OCI-M2 (cell line): ENCODE results near the gene PTPRE.

ENCODE experiments used
- DNase-seq: peaks from one replicate; lab custom pipeline; 2025; ENCODE audit not compliant: unreplicated experiment; lab: John Stamatoyannopoulos, UW

PTPRE gene

DNA sequence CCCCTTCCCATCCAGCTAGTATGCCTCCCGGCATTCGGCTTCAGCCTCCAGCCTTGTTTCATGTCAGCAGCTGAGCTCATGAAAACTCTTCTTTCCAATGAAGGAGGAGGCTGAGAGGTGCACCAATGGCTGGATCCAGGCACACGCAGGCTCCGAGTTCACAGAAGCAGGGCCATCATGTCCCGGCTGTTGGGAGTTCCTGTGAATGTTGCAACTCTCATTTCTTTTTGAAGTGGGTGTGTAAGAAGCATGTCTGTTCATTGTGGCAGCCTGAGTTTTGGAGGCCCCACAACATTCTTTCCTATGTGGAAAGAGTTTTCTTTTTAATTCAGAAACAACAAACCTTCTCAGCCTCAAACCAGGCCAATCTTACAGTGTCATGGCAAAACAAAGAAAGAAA is 89.7 kb downstream of the PTPRE start:
- no peak for DNase-seq

DNA sequence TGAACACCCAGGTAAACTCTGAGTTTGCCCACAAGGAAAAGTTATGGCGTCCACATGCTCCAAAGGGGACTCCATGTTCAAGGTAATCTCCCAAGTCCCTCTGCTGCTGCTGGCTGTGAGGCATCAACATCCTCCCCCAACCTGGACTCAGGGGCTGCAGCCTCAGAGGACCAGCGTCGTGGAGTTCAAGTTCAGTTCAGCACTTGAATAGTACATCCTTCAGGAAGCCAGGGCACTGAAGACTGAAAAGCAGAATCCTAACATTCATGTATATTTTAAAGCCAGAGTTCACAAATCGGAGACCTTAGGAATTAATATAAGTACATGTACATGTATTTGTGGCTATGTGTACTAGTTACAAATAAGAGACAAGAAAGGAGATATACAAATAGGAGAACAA is 90.4 kb downstream of the PTPRE start:
- DNase-seq = no peak

DNA sequence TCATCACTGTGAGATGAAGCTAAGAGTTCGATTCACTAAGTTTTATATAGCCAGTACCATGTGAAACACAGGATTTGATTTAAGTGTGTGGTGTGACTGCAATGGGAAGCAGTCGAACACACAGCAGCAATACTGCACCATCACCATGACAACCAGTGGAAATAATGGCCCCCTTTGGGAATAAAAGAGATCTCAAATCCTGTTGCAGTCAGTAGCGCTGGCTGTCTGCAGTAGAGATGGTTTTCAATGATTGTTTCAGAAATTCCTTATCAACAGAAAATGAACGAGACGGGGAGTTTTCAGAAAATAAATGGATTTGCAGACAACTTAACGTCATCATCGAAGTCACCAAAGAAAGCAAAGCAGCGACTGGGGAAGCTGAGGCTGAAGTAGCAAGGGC is 91.0 kb downstream of the PTPRE start:
- DNase-seq = no peak

DNA sequence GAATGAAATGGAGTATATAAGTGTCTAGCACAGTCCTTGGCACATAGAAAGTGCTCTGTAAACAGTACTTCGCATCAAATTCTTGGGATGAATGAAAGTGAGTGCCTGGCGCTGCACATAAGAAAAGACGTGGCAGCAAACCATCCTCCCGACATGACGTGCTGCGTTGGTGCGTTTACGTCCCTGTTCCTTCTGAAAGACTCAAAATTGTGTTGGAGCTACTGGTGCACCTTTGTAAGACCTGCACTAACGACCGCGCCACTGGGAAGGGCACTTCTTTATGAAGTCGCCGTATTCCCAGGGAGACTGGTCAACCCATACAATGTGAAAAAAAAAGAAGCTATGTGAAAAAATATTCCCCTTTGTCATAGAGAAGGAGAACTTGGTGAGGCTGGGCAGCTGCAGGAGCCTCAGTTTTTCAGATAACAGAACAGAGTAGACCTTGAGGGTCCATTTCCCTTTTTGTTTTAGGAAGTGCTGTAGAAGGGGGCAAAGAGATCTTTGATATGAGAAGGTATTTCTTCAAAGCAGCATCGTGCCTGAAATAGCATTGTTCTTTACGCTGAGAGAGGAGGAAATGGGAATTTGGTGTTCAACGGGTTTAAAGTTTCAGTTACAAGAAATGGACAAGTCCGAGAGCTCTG is 91.7 kb downstream of the PTPRE start:
- no peak for DNase-seq

DNA sequence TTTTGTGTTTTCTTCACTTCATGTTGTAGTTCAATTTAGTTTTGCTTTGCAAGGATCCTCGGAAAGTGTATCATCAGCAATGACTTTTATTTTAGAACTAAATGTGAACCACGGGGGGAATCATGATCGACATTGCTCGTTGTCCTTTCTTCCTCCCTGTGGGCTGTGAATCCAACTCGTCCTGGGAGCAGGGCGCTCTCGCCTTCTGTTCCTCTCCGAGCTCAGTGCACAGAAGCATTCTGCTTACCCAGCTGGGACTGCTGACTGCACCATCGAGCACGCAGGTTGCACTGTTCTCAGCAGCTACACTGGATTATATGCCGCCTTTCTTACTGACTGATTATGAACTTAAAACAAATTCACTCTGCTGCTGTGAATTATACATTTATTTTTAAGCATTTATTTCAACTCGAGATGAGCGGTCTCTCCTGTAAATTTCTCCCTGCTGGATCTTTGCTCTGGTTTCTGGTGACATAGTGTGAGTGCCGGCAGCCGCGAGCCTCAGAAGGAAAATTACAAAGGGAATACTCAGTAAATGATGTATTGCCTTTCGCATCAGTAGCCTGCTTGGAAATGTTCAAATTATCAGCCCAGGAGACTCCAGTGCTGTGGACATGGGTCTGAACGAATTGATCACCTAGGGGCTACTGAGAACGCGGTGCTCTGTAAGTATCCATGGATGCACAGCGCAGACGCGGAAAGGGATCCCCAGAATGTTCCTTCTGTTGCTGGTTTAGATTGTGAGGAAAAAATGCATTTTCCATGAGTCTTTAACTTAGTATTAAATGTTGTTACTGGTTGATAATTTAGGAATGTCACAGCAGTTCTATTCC is 92.6 kb downstream of the PTPRE start:
- DNase-seq = no peak

DNA sequence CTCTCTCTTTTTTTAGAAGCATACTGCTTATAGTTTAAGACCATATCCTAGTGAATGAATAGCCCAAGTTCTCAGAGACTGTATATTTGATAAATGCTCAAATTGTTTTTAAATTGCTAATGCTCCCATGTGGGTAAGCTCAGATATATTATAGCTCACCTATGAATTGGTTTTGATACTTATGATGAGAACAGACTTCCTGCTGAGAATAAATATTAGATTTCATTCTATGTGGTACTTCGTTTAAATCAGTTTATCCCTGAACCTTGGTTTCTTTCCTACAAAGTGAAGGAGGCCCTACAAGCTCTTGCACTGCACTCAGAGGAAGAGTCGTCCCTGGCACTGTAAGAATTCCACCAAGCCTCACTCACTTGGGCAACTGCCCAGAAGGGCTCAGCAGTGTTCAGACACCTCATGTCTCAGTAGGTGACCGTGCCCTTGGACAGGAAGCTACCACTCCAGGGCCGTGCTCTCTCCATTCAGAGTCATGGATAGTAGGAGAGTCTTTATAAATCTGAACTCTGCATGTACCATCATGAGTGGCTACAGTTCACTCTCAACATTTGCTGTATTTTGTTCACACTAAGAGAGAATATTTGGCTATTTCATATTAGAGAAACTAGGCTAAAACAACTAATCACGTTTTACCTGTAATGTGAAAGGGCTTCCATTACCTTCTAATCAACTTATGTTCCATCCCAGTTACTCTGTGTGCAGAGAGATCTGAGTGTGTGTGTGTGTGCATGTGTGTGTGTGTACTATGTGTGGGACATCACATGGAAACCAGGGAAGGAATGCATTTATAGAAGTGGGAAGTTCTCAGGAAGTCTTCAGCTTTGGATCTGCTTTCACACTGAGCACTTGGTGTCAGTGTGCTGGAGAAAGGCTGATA is 93.8 kb downstream of the PTPRE start:
- no peak for DNase-seq

DNA sequence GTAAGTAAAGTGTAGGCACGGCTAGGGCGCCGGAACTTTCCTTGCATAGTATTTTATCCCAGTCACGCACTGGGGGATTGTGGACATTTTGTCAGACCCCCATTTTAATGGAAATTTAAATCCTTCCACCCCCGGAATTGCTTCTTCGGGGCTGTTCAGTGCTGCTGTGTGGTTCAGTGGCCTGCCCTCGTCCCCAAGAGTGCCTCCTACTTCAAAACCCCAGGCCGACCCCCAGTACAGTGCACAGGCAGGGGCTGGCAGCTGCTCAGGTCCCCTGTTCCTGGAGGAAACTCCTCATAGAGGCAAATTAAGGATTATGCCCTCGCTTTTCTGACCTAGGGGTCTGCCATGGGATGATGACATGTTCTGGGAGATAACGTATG is 94.5 kb downstream of the PTPRE start:
- DNase-seq = no peak

DNA sequence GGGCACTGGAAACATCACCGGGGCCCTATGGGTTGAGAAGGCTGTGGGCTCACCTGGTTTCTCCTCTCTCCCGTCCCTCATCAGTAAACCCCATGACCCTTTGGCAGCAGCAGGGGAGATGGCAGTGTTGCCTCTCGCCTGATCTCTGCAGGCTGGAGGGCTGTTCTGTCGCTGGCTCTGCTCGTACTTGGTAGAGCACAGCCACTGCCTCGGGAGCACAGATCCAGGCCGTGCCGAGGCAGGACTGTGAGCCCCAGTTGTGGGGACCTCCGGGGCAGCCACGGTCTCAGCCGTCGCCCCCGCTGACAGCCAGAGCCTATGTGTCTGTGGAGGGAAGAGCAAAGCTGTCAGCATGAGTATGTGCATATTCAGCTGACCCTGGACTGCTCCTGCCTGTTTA is 94.9 kb downstream of the PTPRE start:
- DNase-seq = no peak

DNA sequence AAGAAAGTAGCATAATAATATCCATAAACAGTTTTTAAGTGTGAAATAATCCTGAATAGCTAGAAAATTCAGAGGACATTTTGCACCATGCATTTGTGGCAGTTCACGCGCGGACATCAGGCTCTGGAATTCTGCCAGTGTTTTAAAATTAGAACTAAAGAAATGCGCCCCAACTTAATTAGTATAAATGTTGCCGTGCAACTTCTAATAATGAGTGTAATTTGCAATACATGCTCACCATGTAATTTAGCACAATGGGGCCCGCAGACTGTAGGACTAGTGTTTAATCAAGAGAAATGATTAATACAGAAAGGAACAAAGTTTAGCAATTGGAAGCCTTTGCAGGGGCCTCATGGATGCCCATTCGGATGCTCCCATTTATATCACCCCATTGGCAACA is 96.6 kb downstream of the PTPRE start:
- no peak for DNase-seq

DNA sequence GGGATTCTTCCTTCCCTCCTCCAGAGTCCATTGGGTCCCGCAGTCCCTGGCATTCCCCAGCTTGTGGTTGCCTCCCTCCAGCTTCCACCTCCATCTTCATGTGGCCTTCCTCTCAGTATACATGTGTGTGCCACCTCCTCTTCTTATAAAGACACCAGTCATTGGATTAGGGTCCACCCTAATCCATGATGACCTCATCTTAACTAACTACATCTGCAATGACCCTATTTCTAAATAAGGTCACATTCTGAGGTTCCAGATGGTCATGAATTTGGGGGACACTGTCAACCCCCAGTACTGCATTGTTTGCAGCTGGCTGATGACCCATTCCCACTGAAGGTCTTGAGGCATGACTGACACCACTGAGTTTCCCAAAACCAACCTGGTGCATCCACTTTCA is 99.0 kb downstream of the PTPRE start:
- no peak for DNase-seq

DNA sequence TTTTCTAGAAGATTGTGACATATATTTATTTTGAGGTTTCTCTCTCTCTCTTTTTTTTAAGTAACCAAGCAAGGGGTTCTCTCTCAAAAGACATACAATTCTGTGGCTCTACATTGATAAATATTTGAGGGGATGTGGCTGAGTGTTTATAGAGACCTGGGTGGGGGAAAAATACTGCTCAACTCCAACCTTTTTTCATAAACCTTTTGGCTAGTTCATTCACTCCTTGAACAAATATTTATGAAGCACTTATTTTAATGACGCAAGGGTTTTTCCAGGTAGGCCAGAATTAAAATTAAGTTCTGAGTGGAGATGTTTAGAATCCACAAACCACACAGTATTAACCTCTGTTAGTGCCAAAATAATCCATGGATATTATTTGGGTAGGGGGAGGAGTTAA is 100.2 kb downstream of the PTPRE start:
- DNase-seq = no peak

DNA sequence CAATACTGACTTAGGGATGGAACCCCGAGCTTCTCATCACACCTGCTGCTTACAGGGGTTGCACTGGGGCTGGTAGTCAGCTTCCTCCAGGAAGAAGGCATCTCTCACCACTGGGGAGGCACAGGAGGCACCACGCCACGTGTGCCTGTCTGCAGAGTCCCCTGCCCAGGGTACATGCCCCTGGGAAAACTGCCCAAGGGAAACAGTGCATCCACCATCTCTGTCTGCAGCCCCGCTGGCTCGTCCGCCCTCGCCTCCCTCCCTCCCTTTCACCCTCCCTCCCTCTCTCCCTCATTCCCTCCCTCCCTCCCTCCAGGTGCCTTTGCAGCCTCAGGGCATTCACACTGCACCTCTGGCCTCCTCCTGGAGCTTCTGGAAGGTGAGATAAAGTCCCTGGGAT is 101.1 kb downstream of the PTPRE start:
- DNase-seq = no peak

DNA sequence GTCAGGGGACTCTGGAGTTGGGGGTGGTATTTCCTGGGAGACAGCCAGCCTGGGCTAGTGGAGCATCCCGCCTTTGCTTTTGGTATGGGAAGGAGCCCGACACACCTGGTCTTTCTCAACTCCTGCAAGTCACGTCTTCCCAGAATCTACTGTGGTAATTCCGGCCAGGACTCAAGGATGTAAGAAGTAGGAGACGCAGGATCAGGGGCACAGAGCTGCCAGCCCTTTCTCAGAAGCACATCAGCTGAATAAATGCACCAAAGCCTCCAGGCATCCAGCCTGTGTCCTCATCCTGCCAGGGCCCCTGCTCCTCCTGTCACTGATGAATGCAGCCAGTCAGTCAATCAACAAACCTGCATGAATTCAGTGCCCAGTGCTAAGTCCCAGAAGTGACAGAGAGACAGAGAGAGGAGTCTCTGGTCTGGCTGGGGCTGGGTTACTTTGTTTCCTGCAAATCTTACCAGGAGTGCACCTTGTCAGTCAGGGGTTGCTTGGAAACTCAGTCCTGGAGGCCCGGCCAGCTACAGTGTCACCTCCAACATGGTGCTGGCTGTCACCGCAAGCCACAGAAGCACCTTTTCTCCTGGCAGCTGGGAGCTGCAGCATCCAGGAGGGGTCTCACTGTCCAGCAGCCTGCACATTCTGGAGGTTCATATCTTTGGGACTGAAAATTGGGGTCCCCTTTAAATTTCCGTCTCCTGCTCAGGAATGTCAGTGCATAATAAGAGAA is 101.8 kb downstream of the PTPRE start:
- no peak for DNase-seq

DNA sequence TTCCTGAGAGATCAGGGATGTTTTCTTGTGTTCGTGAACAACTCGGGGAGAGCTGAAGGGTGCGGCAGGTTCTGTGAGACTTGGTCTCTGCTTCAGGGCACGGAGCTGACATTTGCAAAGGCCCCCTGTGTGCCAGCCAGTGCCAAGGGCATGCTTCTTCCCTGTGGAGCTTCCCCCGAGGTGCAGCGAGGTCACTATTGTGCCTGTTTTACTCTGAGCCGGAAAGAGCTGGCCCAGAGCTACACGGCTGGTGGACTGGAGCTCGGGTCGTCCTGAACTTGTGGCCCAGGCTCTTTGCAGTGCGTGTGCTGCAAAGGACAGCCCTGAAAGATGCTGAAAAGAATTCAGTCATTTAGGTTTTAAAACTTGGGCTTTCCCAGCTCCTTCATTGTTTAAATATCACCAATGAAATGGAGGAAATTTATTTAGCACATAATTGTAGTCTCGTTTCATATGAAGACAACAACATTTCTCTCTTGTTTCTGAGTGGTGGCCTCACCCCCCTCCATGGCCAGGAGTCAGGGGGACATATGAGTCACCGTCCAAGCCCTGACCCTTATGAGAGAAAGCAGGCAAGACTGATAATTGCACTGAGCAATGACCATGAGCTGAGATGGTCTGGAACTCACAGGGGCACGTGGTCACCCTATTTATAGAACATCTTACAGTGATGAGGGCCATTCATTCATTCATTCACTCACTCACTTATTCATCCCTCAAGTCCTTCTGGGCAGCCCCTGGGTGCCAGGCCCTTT is 102.6 kb downstream of the PTPRE start:
- DNase-seq = no peak

DNA sequence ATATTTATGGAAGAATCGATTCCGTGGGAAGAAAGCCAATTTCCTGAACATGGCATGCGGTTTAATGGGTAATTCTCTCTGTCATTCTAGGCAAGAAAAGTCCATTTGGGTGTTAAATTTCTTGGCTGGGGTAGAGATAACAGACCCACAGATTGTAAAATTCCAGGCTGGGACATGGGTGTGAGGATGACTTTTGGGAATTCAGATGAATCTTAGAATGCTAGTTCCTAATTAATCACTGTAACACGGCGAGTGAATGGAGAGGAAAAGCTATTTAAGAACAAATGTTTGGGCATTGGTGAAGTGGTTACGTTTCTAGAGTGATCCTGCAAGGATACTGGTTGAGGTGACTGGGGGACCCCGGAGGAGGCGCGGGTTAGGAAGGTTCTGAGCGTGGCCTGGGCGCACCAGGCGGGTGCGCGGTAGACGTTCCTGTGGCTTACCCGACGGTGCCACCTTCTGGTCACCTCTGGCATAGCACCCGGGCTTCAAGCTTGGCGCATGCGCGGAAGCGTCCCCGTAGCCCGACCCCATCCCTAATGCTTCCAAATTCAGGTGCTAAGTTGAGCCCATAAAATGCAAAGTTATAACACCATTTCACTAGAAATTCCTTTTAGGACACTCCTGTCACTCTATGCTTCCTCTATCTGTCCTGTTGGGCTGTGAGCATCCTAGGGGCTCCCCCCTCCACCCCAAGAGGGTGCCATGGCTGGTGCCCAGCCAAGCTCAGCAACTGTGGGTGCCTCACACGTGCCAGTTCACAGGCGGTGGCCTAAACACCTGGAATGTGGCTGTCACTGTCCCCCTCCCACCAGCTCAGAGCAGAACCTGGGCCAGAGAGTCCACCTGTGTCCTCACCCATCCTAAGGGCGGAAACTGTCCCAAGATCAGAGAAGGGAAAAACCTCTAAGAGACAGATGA is 104.4 kb downstream of the PTPRE start:
- DNase-seq = no peak

DNA sequence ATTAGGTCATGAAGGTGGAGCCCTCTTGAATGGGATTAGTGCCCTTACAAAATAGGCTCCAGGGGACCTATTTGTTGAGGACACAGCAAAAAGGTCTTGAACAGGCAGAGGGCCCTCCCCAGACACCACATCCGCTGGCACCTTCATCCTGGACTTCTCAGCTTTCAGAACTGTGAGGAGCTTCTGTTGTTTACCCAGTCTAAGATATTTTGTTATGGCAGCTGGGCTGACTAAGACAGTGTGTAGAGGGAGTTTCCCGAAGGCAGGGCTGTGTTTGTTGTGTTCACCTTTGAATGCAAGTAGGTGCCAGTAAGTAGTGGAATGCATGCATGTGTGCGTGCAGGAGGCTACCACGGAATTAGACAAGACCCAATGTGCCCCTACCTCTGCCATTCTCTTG is 106.7 kb downstream of the PTPRE start:
- DNase-seq = no peak

DNA sequence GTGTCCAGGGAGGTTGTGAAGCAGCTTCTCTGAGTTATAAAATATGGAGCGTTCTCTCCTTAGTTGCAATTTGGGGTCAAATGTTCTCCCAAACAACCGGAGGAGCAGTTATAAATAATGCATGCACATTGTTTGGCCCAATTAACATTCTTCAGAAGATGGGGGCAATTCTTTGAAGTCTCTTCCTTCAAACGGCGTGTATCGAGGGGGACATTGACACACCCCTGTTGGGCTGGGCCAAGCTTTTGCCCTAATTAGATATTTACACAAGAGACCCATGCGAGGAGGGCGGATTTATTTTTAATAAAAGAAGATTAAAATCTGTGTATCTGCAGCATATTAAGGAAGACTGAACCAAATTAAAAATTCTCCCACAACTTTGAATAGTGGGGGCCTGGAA is 107.3 kb downstream of the PTPRE start:
- no peak for DNase-seq

DNA sequence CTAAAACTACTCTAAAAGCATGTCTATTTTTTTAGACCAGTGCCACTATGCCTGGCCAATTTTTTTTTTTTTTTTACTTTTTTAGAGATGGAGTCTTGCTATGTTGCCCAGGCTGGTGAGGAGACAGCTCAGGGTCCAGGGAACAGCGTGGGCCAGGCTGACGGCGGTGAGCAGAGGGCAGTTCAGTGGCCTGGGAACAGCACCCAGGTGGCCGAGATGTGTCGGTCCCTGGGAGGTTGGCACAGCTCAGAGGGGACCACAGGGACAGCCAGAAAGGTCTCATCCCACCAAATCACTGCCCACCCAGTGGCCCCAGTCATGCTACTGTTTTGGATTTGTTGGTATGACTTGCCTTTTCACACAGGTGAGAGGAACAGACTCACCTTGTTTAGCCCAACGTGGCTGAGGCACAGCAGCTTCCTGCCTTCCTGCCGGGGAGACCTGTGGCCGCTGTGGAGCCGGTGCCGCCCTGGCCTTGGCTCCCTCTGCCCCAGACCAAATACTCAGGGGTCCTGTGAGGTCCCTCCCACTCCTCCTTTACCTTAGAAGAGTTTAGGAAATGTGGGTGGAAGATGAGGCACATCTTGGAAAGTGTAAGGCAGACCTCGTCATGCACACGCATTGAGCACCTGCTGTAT is 109.6 kb downstream of the PTPRE start:
- no peak for DNase-seq

DNA sequence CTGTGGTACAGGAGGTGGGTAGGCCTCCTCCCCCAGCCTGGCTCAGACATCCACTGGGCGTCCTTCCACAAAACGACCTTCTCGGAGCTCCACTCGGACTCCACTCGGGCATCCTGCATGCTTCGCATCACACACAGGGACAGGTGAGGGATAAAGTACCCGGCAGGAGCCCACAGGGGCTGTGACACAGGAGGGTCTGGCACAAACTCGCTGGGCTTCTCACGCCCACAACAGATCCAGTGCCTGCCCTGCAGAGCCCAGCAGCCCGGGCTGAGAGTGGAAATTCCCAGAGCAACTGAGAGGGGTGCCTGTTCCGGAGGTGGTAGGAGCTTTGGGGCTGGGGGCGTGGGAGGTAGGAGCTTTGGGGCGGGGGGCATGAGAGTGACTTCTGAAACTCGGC is 110.9 kb downstream of the PTPRE start:
- no peak for DNase-seq
